ENCODE results near the gene PRPSAP1. TPM values are rescaled to one million over a fixed set of nuclear protein-coding genes. Genes with fewer than 3 reads are reported as not detected.
"Not testable (repeated sequence)": the region's sequence is repeated elsewhere in the genome, so short reads cannot be mapped to it uniquely, and the experiment has no call there.

PRPSAP1 gene
- total and polyA plus RNA-seq, 4 donors, result 29.7 to 64.4 (median 46.2) TPM

DNA sequence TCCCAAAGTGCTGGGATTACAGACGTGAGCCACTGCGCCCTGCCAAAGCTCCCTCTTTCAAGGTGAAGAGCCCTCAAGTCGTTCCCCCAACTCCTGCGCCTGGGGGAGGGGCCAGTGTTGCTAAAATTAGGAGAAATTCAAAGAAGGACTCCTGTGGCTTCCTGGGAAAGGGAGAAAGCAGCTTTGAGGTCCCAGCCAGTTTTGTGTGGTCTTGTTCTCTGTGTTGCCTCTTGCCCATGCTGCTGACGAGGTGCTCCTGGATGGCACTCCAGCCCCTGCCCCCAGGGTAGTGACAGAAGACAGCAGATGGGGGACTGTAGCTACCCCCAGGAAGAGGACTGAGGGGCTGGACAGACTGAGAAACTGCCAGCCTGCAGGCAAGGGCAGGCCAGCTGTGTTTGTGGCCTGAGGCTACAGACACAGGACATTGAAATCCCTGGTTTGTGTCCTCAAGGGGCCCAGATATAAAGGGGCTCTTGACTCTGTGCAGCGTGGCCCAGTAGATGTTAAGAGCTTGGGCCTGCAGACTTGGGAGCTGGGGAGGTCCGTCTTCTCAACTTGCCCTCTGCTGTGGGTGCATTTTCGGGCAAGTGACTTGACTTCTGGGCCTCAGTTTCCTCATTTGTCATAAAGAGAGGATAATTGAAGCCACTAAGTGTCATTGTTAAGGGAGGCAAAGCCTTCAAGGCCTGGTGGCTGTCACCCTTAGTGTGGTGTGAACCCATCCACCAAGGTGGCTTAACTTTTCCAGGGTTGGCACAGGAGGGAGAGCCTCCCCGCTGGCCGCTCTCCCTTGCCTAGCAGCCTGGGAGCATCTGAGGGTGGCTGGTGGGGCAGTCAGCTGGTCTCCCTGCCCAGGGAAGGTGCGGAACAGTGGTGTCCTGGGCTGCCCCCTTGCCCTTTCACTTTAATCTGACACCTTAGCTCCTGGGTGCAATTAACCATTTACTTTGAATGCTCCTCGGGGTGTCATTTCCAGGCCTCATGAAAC lies 84.4 kb downstream of the PRPSAP1 start:
- no peaks in the 10 kb centered on the region for H3K27me3 ChIP-seq (ENCODE audit: control insufficient read depth in 1 of 2, insufficient read depth in 2 of 2, low read length in 1 of 2)
- no peak overlapping the region for H3K27ac ChIP-seq (ENCODE audit: low read depth in 1 of 2, low read length in 2 of 2)
- no peak for DNase-seq
- no peaks in the 10 kb centered on the region for H3K9me3 ChIP-seq (ENCODE audit: control insufficient read depth, low read length)
- no peaks in the 10 kb centered on the region for H3K36me3 ChIP-seq (ENCODE audit: control insufficient read depth in 1 of 2, insufficient read depth in 2 of 2, low read length in 1 of 2)
- no peaks in the 10 kb centered on the region for H3K4me1 ChIP-seq (ENCODE audit: control insufficient read depth in 1 of 2, insufficient read depth in 2 of 2, low read length in 2 of 2)
- H3K4me3 ChIP-seq (ENCODE audit: low read length in 2 of 2), result no peak overlapping the region
- intact Hi-C loops (cut with DNase I), result no loop called here
- 67 to 70% methylated on average over 12 of the region's 12 CpGs for WGBS, 2 donors
- ATAC-seq (ENCODE audit: low FRiP score), result no peak

DNA sequence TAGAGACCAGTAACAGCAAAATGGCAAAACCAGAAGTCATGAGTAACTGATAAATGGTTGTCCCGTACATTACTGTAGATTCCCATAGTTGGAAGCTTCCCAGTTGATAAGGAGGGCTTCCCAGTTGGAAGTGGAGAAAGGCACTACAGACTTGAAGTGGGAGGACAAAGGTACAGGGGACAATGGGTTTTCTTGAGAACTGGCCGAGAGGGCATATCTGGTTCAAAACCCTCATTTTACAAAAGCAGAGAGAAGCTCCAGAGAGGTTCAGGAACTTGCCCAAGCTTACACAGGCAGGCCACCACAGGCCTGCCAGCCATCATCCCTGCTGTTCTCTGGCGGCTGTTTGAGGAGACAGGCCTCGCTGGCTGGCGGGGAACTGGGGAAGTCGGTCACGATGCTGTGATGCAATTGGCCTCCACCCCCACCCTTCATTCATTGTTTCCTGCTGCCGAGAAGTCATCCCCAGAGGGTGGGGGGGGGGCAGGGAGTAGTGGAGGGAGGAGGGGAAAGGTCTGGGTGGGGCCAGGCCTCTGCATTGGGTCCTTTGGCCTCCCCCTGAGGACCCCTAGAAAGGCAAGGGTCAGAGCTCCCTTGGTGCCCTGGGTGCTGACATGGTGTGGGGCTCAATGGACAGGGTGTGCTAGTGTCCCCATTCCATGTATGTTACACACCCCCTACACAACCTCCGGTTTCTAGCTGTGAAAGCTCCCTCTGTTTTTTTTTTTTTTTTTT lies 85.5 kb downstream of the PRPSAP1 start:
- Histone ChIP-seq H3K27ac (ENCODE audit: low read depth in 1 of 2, low read length in 2 of 2) (no peak overlapping the region), H3K4me1 (ENCODE audit: control insufficient read depth in 1 of 2, insufficient read depth in 2 of 2, low read length in 2 of 2) (no peaks in the 10 kb centered on the region), H3K36me3 (ENCODE audit: control insufficient read depth in 1 of 2, insufficient read depth in 2 of 2, low read length in 1 of 2) (no peaks in the 10 kb centered on the region), H3K4me3 (ENCODE audit: low read length in 2 of 2) (no peak overlapping the region), H3K9me3 (ENCODE audit: control insufficient read depth, low read length) (no peaks in the 10 kb centered on the region), H3K27me3 (ENCODE audit: control insufficient read depth in 1 of 2, insufficient read depth in 2 of 2, low read length in 1 of 2) (no peaks in the 10 kb centered on the region)
- intact Hi-C loops (cut with DNase I), result no loop called here
- ATAC-seq (ENCODE audit: low FRiP score) (peak; percentile 3), DNase-seq (peak; percentile 89 to 90)
- WGBS, 2 donors, result 59 to 61% methylated on average over 9 of the region's 9 CpGs

DNA sequence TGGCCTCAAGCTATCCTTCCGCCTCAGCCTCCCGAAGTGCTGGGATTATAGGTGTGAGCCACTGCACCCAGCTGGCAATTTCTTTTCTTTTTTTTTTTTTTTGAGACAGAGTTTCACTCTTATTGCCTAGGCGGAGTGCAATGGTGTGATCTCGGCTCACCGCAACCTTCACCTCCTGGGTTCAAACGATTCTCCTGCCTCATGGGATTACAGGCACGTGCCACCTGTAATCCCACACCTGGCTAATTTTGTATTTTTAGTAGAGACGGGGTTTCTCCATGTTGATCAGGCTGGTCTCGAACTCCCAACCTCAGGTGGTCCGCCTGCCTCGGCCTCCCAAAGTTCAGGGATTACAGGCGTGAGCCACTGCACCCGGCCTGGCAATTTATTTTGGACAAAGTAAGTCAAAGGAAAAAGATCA lies 86.1 kb downstream of the PRPSAP1 start:
- H3K27me3 ChIP-seq (ENCODE audit: control insufficient read depth in 1 of 2, insufficient read depth in 2 of 2, low read length in 1 of 2); DNase-seq; ATAC-seq (ENCODE audit: low FRiP score); H3K4me3 ChIP-seq (ENCODE audit: low read length in 2 of 2); H3K9me3 ChIP-seq (ENCODE audit: control insufficient read depth, low read length); H3K27ac ChIP-seq (ENCODE audit: low read depth in 1 of 2, low read length in 2 of 2); H3K36me3 ChIP-seq (ENCODE audit: control insufficient read depth in 1 of 2, insufficient read depth in 2 of 2, low read length in 1 of 2); H3K4me1 ChIP-seq (ENCODE audit: control insufficient read depth in 1 of 2, insufficient read depth in 2 of 2, low read length in 2 of 2); intact Hi-C loops (cut with DNase I): not testable (repeated sequence)
- 91 to 92% methylated on average over 13 of the region's 13 CpGs for WGBS, 2 donors

DNA sequence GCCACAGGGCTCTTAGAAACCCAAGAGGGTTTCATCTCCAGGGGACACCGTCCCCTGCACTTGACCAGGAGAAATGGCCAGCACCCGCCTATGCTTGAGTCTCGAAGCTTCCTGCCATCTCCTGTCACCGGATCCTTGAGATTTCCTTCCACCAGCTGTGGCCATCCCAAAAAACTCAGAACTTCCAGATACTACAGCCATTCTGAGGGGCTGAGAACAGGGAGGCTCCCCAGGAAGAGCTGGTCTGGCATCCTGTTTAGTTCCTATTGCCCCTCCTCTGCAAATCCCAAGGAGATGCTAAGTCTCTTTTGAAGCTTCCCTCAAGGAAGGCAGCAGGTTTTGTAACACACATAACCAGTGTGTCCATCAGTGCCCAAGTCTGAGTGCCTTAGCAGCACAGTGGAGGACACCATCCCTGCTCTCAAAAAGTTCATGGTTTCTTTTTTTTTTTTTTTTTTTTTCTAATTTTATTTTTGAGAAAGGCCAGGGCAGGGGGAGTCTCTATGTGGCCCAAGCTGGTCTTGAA lies 86.6 kb downstream of the PRPSAP1 start:
- intact Hi-C loops (cut with DNase I), result no loop called here
- no peak for ATAC-seq (ENCODE audit: low FRiP score)
- H3K4me1 ChIP-seq (ENCODE audit: control insufficient read depth in 1 of 2, insufficient read depth in 2 of 2, low read length in 2 of 2), result no peaks in the 10 kb centered on the region

DNA sequence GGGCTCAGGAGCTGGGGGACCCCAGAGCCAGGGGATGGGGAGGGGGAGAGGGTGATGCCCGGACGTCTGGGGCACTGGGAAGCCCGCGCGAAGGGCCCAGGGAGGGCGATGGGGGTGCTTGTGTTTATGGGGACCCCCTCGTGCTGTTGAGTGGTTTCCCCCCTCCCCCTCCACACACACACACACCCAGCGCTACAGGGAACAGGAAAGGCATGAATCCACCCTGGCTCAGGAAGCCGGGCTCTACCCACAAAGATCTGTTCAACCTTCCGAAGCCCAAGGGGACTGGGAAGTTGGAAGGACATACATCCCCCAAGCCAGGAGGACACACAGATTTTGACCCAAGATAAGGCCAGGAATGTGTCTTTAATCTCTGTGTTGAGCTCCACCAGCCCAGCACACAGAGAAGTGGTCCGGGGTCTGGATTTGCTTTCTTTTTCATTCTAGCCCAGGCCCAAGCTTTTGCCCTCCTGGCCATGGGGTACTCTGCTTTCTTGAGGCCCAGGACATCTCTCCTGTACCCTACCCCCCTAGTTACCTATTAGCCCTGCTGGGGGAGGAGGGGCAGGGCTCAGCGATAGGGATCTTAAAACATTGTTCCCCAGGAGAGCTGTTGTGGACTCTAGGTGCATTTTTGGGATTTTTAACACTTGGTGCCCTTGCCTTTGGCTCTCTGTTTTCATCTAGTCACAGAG lies 87.3 kb downstream of the PRPSAP1 start:
- no peak for ATAC-seq (ENCODE audit: low FRiP score)
- H3K9me3 ChIP-seq (ENCODE audit: control insufficient read depth, low read length), result no peaks in the 10 kb centered on the region
- 1 to 3% methylated on average over 11 to 12 of the region's 12 CpGs for WGBS, 2 donors
- no peak for DNase-seq
- no peaks in the 10 kb centered on the region for H3K4me1 ChIP-seq (ENCODE audit: control insufficient read depth in 1 of 2, insufficient read depth in 2 of 2, low read length in 2 of 2)
- H3K27me3 ChIP-seq (ENCODE audit: control insufficient read depth in 1 of 2, insufficient read depth in 2 of 2, low read length in 1 of 2), result no peaks in the 10 kb centered on the region
- H3K27ac ChIP-seq (ENCODE audit: low read depth in 1 of 2, low read length in 2 of 2), result peak overlapping the region in 1 of 2 donors; percentile 13
- no peaks in the 10 kb centered on the region for H3K36me3 ChIP-seq (ENCODE audit: control insufficient read depth in 1 of 2, insufficient read depth in 2 of 2, low read length in 1 of 2)
- intact Hi-C loops (cut with DNase I), result no loop called here
- H3K4me3 ChIP-seq (ENCODE audit: low read length in 2 of 2), result peak overlapping the region; percentile 97 to 98

More for the DNA sequence above, 86.6 kb downstream of the PRPSAP1 start:
- 90 to 100% methylated on average over 4 of the region's 4 CpGs for WGBS, 2 donors
- Histone ChIP-seq H3K9me3 (ENCODE audit: control insufficient read depth, low read length) (no peaks in the 10 kb centered on the region), H3K27ac (ENCODE audit: low read depth in 1 of 2, low read length in 2 of 2) (no peak overlapping the region), H3K27me3 (ENCODE audit: control insufficient read depth in 1 of 2, insufficient read depth in 2 of 2, low read length in 1 of 2) (no peaks in the 10 kb centered on the region), H3K4me3 (ENCODE audit: low read length in 2 of 2) (no peak overlapping the region), H3K36me3 (ENCODE audit: control insufficient read depth in 1 of 2, insufficient read depth in 2 of 2, low read length in 1 of 2) (no peaks in the 10 kb centered on the region)
- no peak for DNase-seq

DNA sequence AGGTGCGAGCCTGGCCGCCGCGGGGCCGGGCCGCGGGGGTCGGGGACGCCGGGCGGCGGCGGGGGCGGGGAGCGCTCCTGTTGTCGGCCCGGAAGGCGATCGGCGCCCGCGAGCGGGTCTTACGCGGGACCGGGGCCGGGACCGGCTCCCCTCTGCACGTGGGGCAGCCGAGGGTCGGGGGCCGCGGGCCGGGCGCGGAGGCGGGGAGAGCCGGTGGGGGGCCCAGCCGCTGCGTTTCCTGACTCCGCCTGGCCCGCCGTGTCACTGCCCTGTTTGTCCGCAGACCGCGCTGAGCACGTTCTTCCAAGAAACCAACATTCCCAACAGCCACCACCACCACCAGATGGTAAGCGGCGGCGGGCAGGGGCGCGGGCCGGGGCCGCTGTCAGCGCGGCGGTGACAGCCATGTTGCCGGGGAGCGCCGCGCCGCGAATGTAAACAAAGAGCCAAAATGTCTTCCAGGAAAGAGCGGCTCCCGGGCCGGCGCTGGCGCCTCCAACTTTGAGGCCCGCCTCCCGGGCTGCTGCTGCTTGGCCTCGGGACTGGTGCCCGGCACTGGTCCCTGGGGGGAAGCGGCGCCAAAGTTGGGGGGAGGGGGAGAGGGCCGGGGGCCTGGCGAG lies 88.0 kb downstream of the PRPSAP1 start:
- intact Hi-C loops (cut with DNase I), result no loop called here
- Histone ChIP-seq H3K9me3 (ENCODE audit: control insufficient read depth, low read length) (no peaks in the 10 kb centered on the region), H3K36me3 (ENCODE audit: control insufficient read depth in 1 of 2, insufficient read depth in 2 of 2, low read length in 1 of 2) (no peaks in the 10 kb centered on the region), H3K27ac (ENCODE audit: low read depth in 1 of 2, low read length in 2 of 2) (peak overlapping the region; percentile 47 to 89), H3K4me1 (ENCODE audit: control insufficient read depth in 1 of 2, insufficient read depth in 2 of 2, low read length in 2 of 2) (no peaks in the 10 kb centered on the region), H3K4me3 (ENCODE audit: low read length in 2 of 2) (peak overlapping the region; percentile 97 to 98), H3K27me3 (ENCODE audit: control insufficient read depth in 1 of 2, insufficient read depth in 2 of 2, low read length in 1 of 2) (no peaks in the 10 kb centered on the region)
- DNase-seq (peak; percentile 79 to 90), ATAC-seq (ENCODE audit: low FRiP score) (peak; percentile 42)
- WGBS, 2 donors, result 0 to 1% methylated on average over 40 to 76 of the region's 76 CpGs

DNA sequence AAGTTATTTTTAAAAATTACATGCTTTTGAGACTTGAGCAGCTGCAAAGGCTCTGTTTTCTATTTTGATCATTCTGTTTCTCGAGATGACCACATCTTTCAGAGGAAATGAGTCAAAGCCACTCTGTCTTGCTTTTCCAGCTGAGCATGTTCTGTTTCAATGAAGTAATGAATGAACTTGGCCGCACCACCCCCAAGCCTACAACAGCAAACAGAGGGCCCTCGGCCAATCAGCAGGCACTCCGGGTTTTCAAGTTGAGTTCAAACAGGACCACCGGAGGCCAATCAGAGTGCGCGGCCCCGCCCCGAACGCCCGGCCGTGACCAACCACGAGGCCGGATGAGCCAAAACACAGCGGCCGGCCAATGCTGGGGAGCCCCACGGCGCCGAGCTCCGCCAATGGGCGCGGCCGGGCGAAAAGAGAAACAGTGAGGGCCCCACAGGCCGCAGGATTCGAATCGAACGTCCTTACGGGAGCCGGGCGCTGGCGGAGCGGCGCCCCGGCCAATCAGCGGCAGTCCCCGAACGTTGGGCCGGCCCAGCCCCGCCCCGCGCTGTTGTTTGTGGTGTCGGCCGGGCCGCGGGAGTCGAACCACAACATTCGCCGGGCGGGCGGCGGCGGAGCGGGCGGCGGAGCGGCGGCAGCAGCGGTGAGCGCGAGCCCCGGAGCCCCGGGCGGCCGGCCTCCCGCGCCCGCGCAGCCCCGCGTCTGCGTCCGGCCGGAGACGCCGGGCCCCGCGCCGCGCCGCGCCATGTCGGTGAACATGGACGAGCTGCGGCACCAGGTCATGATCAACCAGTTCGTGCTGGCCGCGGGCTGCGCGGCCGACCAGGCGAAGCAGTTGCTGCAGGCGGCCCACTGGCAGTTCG lies 88.7 kb downstream of the PRPSAP1 start, which contains the start of gene UBALD2:
UBALD2 (plus strand) TSS at position 594 of the 869 bp plus-strand sequence; CDS start at position 752, 158 bp downstream.
- Histone ChIP-seq H3K27ac (ENCODE audit: low read depth in 1 of 2, low read length in 2 of 2) (peak within 1 kb of the TSS; percentile 47 to 89), H3K4me3 (ENCODE audit: low read length in 2 of 2) (peak within 1 kb of the TSS; percentile 97 to 98), H3K4me1 (ENCODE audit: control insufficient read depth in 1 of 2, insufficient read depth in 2 of 2, low read length in 2 of 2) (no peaks in the 10 kb centered on the region), H3K9me3 (ENCODE audit: control insufficient read depth, low read length) (no peaks in the 10 kb centered on the region), H3K27me3 (ENCODE audit: control insufficient read depth in 1 of 2, insufficient read depth in 2 of 2, low read length in 1 of 2) (no peaks in the 10 kb centered on the region), H3K36me3 (ENCODE audit: control insufficient read depth in 1 of 2, insufficient read depth in 2 of 2, low read length in 1 of 2) (no peaks in the 10 kb centered on the region)
- DNase-seq, result peak; percentile 100
- ATAC-seq (ENCODE audit: low FRiP score), result peak; percentile 98
- WGBS, 2 donors, result 0% methylated on average over 46 to 94 of the region's 94 CpGs
- intact Hi-C loops (cut with DNase I), result no loop called here

All from aorta (tissue), 5 donors.